Measurements from ENCODE around the gene USP22.

DNA sequence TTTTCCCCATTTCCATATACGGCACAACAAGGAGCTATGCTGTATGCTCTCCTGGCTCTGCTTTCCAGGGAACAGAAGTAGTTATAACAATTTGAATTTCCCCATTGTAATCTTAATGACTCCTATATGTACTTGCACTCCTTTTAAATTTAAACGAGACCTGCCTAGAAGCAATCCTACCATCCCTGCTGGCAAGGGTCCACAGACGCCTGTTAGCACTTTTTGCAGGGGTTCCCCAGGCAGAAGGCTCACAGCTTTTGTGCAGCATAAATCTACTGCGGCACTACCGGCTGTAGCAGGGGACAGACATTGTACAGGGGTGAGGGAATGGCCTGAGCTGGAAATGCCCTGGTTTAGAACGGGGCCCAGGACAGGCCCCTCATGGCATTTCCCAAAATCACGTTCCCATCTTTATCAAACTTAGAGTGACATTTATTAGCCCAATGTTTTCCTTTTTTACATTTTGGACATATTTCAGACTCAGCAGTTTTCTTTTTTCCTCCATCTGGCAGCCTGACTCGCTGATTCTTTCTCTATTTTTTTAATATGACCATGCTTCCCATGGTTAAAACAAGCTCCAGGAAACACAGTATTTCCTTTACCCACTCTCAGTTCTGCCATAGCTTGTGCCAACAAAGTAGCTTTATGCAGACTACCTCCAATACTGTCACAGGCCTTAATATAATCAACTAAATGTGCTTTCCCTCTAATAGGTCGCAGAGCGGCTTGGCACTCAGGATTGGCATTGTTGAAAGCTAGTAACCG is 35.4 kb upstream of the USP22 start:
- TF ChIP-seq, protein P1, sequence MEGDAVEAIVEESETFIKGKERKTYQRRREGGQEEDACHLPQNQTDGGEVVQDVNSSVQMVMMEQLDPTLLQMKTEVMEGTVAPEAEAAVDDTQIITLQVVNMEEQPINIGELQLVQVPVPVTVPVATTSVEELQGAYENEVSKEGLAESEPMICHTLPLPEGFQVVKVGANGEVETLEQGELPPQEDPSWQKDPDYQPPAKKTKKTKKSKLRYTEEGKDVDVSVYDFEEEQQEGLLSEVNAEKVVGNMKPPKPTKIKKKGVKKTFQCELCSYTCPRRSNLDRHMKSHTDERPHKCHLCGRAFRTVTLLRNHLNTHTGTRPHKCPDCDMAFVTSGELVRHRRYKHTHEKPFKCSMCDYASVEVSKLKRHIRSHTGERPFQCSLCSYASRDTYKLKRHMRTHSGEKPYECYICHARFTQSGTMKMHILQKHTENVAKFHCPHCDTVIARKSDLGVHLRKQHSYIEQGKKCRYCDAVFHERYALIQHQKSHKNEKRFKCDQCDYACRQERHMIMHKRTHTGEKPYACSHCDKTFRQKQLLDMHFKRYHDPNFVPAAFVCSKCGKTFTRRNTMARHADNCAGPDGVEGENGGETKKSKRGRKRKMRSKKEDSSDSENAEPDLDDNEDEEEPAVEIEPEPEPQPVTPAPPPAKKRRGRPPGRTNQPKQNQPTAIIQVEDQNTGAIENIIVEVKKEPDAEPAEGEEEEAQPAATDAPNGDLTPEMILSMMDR (IDR thresholded peaks at IDR 0.05; ENCODE audit: low read length) = no peak
- TF ChIP-seq EZH2 (optimal IDR thresholded peaks at IDR 0.05; ENCODE audit: low read depth, low read length) = no peak
